Osteoblast (primary cell): ENCODE measurements around the gene FHIT. TPM values are rescaled to one million over a fixed set of nuclear protein-coding genes. Genes with fewer than 3 reads are reported as not detected.

Experiments used
- DNase-seq: peaks from one replicate; pipeline ENCODE4 v3.0.0; 2011; ENCODE audit warnings: low spot score, mixed read lengths; ENCODE audit not compliant: insufficient read length; ENCODE audit errors: missing footprints
- H2AFZ ChIP-seq: 2 replicates; pipeline ENCODE4 v1.6.0; 2011; ENCODE audit warnings: mild to moderate bottlenecking, low read length
- H3K27ac ChIP-seq: 2 replicates; pipeline ENCODE4 v1.5.1; 2011; ENCODE audit warnings: mild to moderate bottlenecking, low read depth, low read length, moderate library complexity
- H3K27me3 ChIP-seq: 2 replicates; pipeline ENCODE4 v1.6.0; 2012; ENCODE audit warnings: mild to moderate bottlenecking, control low read depth, inconsistent platforms, low read length, moderate library complexity; ENCODE audit not compliant: insufficient read depth
- H3K36me3 ChIP-seq: 2 replicates; pipeline ENCODE4 v1.5.1; 2011; ENCODE audit warnings: mild to moderate bottlenecking, low read length, control low read depth, moderate library complexity; ENCODE audit not compliant: insufficient read depth
- H3K4me1 ChIP-seq: 2 replicates; pipeline ENCODE4 v1.5.1; 2011; ENCODE audit warnings: mild to moderate bottlenecking, low read length, control low read depth, moderate library complexity; ENCODE audit not compliant: insufficient read depth
- H3K4me2 ChIP-seq: 2 replicates; pipeline ENCODE4 v1.6.0; 2011; ENCODE audit warnings: mild to moderate bottlenecking, low read length; ENCODE audit not compliant: insufficient read depth
- H3K4me3 ChIP-seq: fragments of 200-600 bp; sonication (generic); 3 replicates; pipeline ENCODE4 v1.5.1; 2012; ENCODE audit warnings: mild to moderate bottlenecking, low read length, inconsistent platforms; ENCODE audit not compliant: insufficient read depth
- H3K79me2 ChIP-seq: 2 replicates; pipeline ENCODE4 v1.6.0; 2012; ENCODE audit warnings: mild to moderate bottlenecking, low read length, control low read depth, inconsistent platforms; ENCODE audit not compliant: insufficient read depth
- H3K9me3 ChIP-seq: 2 replicates; pipeline ENCODE4 v1.5.1; 2011; ENCODE audit warnings: low read depth, low read length, control low read depth
- H4K20me1 ChIP-seq: 2 replicates; pipeline ENCODE4 v1.6.0; 2012; ENCODE audit warnings: mild to moderate bottlenecking, low read length, control low read depth; ENCODE audit not compliant: insufficient read depth
- CTCF ChIP-seq: IDR thresholded peaks from 2 replicates; pipeline ENCODE4 v1.5.1; 2011; ENCODE audit warnings: mild to moderate bottlenecking, low read depth, low read length, moderate library complexity; ENCODE audit errors: extremely low read depth
- total RNA-seq: library from RNA; depleted of rRNA; stranded (reverse); fragments of >200 nt; gene quantifications from 2 replicates; pipeline ENCODE4 v1.2.3, GENCODE V29; 2012

The FHIT gene
- total RNA-seq, 1 donor, result 3.3 TPM

- H3K79me2 ChIP-seq, result no peaks in the 10 kb centered on the region
- no peak for TF ChIP-seq CTCF
- H3K27me3 ChIP-seq, result no peaks in the 10 kb centered on the region
- H4K20me1 ChIP-seq, result no peaks in the 10 kb centered on the region
- H3K4me3 ChIP-seq, result no peak overlapping the region
- H3K4me1 ChIP-seq, result no peaks in the 10 kb centered on the region
- no peak overlapping the region for H3K4me2 ChIP-seq
- H3K36me3 ChIP-seq, result no peaks in the 10 kb centered on the region
- H3K9me3 ChIP-seq, result no peaks in the 10 kb centered on the region
- no peak overlapping the region for H2AFZ ChIP-seq
- DNase-seq, result no peak
- H3K27ac ChIP-seq, result no peak overlapping the region
These were observed 1467.1 kb downstream of the FHIT start for GRCh38 chr3:59784164-59784563.

- H4K20me1 ChIP-seq, result no peaks in the 10 kb centered on the region
- no peak overlapping the region for H3K4me2 ChIP-seq
- no peaks in the 10 kb centered on the region for H3K4me1 ChIP-seq
- H3K36me3 ChIP-seq, result no peaks in the 10 kb centered on the region
- H3K4me3 ChIP-seq, result no peak overlapping the region
- H3K27me3 ChIP-seq, result no peaks in the 10 kb centered on the region
- DNase-seq, result no peak
- H3K79me2 ChIP-seq, result no peaks in the 10 kb centered on the region
- no peak for TF ChIP-seq CTCF
- no peak overlapping the region for H3K27ac ChIP-seq
- H2AFZ ChIP-seq, result no peak overlapping the region
- no peaks in the 10 kb centered on the region for H3K9me3 ChIP-seq
These were observed 1467.7 kb downstream of the FHIT start for GRCh38 chr3:59783468-59783988.

- Histone ChIP-seq H3K4me1 (no peaks in the 10 kb centered on the region), H3K27me3 (no peaks in the 10 kb centered on the region), H4K20me1 (no peaks in the 10 kb centered on the region), H2AFZ (no peak overlapping the region), H3K79me2 (no peaks in the 10 kb centered on the region), H3K9me3 (no peaks in the 10 kb centered on the region), H3K4me2 (no peak overlapping the region), H3K27ac (no peak overlapping the region), H3K36me3 (no peaks in the 10 kb centered on the region), H3K4me3 (no peak overlapping the region)
- DNase-seq, result no peak
- no peak for TF ChIP-seq CTCF
These were observed 1468.6 kb downstream of the FHIT start for GRCh38 chr3:59782664-59783063.

GRCh38 chr3:59780209-59780608 is 1471.0 kb downstream of the FHIT start:
- DNase-seq, result no peak
- Histone ChIP-seq H3K27me3 (no peaks in the 10 kb centered on the region), H3K9me3 (no peaks in the 10 kb centered on the region), H3K27ac (no peak overlapping the region), H4K20me1 (no peaks in the 10 kb centered on the region), H3K79me2 (no peaks in the 10 kb centered on the region), H3K4me2 (no peak overlapping the region), H3K36me3 (no peaks in the 10 kb centered on the region), H2AFZ (no peak overlapping the region), H3K4me3 (no peak overlapping the region), H3K4me1 (peaks cover 4% of the 10 kb centered on the region)
- no peak for TF ChIP-seq CTCF
